HG03442 (cell line): Measurements from ENCODE around the gene GLIPR1L1.
A peak's percentile ranks its signal among the peaks of the same experiment; 100 is the strongest.

Experiments
- ATAC-seq: cut with Tn5 transposase; IDR thresholded peaks from one replicate; pipeline ENCODE4 v1.9.1; 2021; ENCODE audit warnings: mild to moderate bottlenecking, moderate library complexity; ENCODE audit not compliant: unreplicated experiment

The GLIPR1L1 gene

DNA sequence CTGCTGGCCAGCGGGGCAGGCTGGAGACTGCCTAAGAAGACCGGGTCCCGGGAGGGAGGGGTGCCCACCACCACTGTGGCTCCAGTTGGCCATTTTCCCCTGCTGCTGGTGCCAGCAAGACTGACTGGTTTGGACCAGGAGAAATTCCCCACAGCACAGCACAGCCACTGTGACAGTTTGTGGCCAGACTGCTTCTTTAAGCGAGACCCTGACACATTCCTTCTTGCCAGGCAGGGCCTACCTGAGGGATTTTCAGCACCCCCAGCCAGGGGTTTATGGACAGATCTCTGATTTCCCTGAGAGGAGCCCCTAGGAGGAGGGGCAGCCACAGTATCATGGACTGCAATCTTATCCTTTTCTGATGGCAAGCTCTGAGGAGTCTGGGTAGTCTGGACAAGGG, 15.5 kb downstream of the GLIPR1L1 start:
- no peak for ATAC-seq

DNA sequence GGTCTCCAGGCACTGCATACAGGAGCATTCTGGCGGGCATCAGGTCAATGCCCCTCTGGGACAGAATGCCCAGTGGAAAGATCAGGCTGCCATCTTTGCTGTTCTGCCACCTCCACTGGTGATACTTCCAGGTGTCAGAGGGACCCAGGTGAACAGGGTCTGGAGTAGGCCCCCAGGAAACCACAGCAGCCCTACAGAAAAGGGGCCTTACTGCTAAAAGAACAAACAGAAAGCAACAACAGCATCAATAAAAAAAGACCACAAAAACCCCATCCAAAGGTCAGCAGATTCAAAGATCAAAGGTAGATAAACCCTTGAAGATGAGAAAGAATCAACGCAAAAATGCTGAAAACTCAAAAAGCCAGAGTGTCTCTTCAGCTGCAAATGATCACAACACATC, 15.9 kb downstream of the GLIPR1L1 start:
- no peak for ATAC-seq

DNA sequence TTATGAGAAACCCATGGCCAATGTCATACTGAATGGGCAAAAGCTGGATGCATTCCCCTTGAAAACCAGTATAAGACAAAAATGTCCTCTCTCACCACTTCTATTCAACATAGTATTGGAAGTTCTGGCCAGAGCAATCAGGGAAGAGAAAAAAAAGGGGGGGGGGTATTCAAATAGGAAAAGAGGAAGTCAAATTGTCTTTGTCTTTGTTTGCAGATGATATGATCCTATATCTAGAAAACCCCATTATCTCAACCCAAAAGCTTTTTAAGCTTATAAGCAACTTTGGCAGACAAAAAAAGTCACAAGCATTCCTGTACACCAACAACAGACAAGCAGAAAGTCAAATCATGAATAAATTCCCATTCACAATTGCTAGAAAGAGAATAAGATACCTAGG, 19.5 kb downstream of the GLIPR1L1 start:
- no peak for ATAC-seq

DNA sequence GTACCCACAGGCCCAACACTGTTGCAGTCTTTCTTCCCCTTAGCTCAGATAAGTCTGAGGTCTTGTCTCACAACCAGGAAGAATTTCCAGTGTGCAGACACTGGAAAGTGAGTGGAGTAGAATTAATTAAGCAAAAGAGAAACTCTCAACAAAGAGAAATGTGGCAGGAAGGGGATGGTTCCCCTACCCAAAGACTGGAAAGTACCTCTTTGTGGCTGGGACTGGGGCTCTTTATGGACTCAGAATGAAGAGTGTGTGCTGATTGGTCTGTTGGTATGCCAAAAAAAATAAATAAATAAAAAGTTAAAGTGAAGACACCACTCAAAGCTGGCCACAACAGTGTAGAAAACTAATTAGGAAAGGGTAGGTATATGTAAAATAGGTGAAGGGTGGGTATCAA, 26.4 kb downstream of the GLIPR1L1 start:
- no peak for ATAC-seq

DNA sequence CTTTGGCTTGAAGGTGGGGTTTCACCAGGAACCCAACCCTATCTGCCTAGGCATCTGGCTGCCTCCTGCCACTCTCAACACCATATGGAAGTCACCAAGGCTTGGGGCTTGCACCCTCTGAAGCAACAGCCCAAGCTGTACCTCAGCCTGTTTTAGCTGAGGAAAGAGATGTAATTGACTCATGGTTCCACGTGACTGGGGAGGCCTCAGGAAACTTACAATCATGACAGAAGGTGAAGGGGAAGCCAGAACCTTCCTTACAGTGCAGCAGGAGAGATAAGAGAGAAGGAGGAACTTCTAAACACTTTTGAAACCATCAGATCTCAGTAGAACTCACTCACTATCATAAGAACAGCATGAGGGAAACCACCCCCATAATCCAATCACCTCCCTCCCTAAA, 26.9 kb downstream of the GLIPR1L1 start:
- no peak for ATAC-seq

DNA sequence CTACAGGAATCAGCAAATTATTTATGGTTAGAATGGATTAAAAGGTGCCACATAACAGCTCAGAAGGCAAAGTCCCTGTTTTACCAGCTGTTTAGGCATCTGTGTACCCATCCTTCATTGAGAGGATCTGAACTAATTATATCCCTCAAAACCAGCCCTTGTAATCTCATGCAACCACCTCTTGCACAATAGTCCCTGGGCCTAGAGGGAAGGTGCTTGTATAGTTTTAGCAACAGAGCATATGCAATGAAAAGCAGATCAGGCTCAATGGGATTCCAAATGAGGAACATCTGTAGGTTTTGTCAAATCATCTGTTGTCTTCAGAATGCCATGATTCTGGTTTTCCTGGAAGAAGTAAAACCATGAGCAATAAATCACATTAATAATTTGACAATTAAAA, 30.4 kb downstream of the GLIPR1L1 start:
- no peak for ATAC-seq

DNA sequence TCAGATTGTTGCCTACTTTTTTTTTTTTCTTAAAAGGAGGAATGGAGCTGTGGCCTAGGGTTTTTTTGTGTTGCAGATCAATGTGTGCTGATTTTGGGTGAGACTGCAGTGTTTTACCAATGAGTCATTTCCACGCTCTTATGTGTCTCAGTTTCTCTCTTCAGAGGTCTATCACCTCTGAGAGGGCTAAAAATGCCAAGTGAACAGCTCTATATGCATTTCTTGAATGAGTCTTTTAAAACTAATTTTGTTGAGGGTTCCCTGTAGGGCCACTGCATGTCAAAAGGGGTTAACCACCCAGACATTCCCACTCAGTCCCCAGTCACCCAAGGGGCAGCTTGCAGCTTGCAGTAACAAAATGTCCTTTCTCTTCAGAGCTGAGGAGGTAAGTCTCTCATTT, 32.2 kb downstream of the GLIPR1L1 start:
- peak; percentile 80 for ATAC-seq

DNA sequence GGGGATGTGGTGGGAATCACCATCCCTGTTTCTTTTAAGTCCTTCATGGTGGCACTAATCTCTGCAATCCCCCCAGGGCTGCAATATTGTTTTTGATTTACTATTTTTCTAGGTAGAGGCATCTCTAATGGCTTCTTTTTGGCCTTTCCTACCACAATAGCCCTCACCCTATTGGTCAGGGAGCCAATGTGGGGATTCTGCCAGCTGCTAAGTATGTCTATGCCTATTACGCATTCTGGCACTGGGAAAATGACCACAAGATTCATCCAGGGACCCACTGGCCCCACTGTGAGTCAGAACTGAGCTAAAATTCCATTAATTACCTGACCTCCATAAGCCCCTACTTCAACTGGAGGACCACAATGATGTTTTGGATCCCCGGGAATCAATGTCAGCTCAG, 40.5 kb downstream of the GLIPR1L1 start:
- no peak for ATAC-seq

DNA sequence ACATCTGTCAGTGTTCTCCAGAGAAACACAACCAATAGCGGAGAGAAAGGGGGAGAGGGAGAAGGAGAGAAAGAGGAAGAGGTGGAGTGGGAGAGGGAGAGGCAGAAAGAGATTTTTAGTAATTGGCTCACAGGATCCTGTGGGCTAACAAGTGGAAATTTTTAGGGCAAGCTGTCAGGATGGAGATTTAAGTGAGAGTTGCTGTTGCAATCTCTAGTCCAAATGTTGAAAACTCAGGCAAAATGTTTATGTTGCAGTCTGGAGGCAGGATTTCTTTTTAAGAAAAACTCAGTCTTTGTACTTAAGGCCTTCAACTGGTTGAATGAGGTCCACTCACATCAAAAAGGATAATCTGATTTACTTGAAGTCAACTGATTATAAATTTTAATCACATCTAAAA, 43.9 kb downstream of the GLIPR1L1 start:
- no peak for ATAC-seq

DNA sequence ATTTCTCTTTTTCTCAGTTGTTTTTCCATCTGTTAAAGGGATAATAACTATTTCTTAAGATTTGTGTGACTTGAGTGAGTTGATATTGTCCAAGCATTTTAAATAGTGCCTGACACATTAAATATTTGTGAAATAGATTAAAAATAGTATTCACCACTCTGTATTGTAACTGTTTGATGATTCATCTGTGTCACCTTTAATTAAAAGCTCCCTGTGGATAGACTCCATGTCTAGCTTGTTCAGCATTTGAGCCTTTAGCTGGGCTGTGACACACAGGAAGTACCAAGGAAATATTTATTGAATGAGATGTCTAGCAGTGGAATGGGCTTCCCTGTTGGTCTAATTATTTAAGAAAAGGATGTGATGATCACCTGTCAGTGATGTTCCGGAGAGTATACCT, 54.6 kb downstream of the GLIPR1L1 start:
- ATAC-seq, result no peak

DNA sequence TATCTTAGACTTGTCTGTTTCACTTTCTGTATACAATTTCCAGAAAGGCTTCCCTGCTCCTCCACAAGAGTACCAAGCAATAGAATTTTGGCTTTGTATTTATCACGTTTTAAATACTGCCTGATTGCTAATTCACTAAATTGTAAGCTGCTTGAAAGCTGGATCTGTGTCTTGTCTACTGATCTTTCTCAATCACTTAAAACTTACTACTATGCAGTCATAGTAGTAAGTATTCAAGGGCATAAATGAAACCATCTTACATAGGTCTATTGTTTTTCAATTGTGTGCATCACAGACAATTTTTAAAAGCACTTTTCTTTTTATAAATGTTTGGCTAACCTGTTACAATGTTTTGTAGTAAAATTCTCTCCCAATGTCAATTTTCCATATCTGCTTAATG, 55.2 kb downstream of the GLIPR1L1 start:
- ATAC-seq, result no peak

DNA sequence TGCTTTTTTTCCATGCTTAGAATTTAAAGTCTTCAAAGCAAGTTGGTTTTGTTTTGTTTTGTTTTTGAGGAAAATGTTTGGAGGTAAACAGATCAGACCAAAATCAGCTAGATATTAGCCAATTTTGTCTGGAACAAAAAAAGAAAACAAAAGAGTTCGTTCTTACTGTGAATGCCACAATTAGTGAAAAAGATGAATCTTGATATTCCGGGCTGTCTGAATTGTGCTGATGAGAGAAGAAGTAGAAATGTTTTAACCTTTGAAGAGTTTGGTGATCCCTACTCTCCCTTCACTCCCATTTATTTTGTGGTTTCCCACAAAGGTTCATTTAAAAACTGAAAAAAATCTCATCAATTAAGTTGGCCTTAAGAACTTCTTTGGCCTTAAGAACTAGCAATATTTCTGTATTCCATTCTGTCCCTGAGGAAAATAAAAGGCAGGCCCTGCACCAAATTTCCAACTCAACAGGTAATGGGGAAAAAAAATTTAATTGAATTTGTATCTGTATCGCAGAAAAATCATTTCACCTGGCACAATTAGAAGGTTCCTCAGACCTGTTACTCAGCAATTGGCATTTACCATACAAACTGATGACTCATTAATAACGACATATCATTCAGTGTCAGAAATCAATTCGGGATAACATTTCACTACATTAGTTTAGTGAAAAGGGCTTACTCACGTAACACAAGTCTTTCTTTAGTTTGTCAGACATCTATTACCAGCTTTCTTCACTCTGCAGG, 55.9 kb downstream of the GLIPR1L1 start:
- peak; percentile 2 for ATAC-seq

DNA sequence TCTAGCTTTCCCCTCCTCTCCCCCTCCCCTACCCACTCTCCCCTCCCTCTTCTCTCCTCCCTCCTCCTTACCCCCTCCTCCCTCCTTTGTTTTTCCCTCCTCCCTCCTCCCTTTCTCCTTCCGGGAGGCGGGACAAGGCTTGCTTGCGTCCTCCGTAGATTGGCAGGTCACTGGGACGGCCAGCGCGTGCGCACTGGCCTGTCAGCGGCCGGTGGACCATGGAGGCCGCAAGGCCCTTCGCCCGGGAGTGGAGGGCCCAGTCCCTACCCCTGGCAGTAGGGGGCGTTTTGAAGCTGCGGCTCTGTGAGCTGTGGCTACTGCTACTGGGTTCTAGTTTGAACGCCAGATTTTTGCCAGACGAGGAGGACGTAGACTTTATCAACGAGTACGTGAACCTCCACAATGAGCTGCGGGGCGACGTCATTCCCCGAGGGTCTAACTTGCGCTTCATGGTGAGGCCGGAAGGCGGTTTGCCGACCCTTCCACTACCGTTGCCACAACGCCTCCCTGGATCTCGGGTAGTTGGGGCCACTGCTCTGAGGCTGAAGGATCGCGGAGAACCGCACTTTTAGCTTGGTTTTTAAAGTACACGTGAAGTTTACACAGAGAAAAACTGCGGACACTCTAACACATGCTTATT, 56.5 kb downstream of the GLIPR1L1 start, which contains the start of gene GLIPR1L2:
Gene GLIPR1L2, plus strand, starts transcription at position 191 of the 640 bp plus-strand sequence. Its CDS starts 28 bp downstream, at position 219.
- peak; percentile 96 for ATAC-seq

DNA sequence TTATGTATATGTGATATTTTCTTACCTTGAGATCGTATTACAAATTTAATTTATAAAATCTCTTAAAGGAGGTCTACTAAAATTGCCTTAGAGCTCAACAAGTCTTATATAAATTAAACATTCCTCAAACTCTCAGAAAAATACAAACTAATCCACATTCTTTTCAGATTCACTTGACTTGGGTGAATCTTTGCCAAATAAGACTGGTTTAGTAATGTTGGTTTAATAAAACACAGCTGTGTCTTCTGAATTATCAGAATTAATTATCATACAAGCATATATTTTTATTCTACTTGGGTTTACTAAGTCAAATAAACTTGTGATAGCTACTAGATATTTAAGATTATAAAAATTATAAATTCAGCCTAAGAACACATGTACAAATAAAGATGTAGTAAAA, 69.8 kb downstream of the GLIPR1L1 start:
- no peak for ATAC-seq

DNA sequence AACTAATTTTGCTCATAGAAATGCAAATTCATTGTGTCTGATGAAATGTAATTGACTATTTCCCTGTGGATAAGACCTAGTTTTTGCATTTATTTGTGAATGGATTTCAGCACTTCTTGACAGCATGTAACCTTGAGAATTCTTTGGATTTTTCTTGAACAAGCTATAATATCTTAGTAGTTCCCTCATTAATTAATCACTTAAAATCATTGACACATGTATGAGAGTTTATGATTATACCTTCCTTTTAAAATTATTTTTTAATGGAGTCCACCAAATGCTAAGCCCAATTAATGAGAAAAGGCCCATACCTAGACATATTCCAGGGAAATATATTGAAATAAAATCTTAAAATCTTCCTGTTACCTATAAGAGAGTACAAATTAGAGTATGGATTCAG, 73.2 kb downstream of the GLIPR1L1 start:
- no peak for ATAC-seq

DNA sequence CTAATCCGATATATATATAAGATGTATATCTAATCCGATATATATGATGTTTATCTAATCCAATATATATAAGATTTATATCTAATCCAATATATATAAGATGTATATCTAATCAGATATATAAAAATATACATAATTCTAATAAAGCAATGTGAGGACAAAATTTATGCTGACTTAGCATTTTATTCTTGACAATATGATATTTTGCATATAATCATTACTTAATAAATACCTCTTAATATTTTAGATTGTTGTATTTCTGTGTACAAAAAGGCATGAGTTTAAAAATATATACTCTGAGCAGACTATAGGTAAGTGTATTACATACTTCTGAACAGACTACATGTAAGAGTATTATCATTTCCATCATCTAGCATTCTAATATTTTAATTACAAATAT, 75.4 kb downstream of the GLIPR1L1 start:
- ATAC-seq, result no peak

DNA sequence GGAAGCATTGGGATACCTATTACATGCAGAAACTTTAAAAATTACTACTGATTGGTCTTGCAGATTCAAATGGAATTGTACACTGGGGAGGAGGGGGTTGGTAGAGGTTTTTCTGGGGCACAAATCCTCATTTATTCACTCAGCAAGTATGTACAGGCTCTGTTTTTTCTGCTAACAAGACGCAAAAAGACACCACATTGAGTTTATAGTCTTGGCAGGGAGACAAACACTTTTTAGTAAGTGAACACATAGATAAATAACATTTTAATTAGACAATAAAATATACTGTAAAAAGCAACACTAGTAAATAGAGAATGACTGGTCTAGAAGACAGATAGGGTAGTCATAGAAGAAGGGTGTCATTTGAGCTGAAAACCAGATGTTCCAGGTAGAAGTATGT, 80.2 kb downstream of the GLIPR1L1 start:
- no peak for ATAC-seq

DNA sequence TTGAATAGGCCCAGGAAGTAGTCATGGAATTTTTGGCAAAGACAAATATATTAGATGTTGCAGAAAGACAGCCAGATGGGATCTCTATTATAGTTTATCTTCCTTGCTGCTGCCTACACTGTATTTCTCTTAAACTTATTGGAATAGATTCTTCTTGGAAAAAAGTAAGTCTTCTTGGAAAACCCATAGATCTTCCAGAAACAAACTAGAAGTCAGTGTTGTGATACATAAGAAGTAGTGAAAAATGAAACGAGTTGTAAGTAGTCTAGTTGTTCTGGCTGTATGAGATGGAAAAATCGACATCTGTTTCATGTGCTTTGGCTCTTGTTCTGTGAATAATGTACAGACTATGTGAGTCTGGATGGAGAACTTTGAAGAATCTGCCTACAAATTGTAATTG, 85.4 kb downstream of the GLIPR1L1 start:
- ATAC-seq, result no peak
